GM18870 (cell line): ENCODE measurements around the gene RGS7.

Experiments used
- ATAC-seq: cut with Tn5 transposase; IDR thresholded peaks from one replicate; pipeline ENCODE4 v1.9.1; 2021; ENCODE audit warnings: moderate library complexity; ENCODE audit not compliant: unreplicated experiment

The RGS7 gene

GRCh38 chr1:241356519-241357365, at the start of gene RGS7:
Gene RGS7 (minus strand): TSS chr1:241357205.
- no peak for ATAC-seq

- ATAC-seq: no peak
Measured at GRCh38 chr1:241406421-241406820, 49.4 kb upstream of the RGS7 start.

GRCh38 chr1:241401156-241401555, 44.2 kb upstream of the RGS7 start:
- ATAC-seq: no peak

GRCh38 chr1:241396747-241397681, 40.0 kb upstream of the RGS7 start:
- ATAC-seq: no peak

GRCh38 chr1:241391926-241392710, 35.1 kb upstream of the RGS7 start:
- ATAC-seq: no peak

- ATAC-seq: no peak
Measured at GRCh38 chr1:241390526-241390925, 33.5 kb upstream of the RGS7 start.

- no peak for ATAC-seq
Measured at GRCh38 chr1:241389400-241389799, 32.4 kb upstream of the RGS7 start.

- no peak for ATAC-seq
Measured at GRCh38 chr1:241387216-241387615, 30.2 kb upstream of the RGS7 start.

GRCh38 chr1:241376701-241377100, 19.7 kb upstream of the RGS7 start:
- no peak for ATAC-seq

GRCh38 chr1:241375886-241376285, 18.9 kb upstream of the RGS7 start:
- ATAC-seq: no peak

- no peak for ATAC-seq
Measured at GRCh38 chr1:241366196-241366595, 9.2 kb upstream of the RGS7 start.

- ATAC-seq: no peak
Measured at GRCh38 chr1:241362350-241362749, 5.3 kb upstream of the RGS7 start.

- no peak for ATAC-seq
Measured at GRCh38 chr1:241357366-241358340, 648 bp upstream of the RGS7 start.

GRCh38 chr1:241356187-241356518, 852 bp downstream of the RGS7 start:
- no peak for ATAC-seq

GRCh38 chr1:241355311-241356010, 1.5 kb downstream of the RGS7 start:
- ATAC-seq: no peak

GRCh38 chr1:241352401-241352800, 4.6 kb downstream of the RGS7 start:
- no peak for ATAC-seq

GRCh38 chr1:241351841-241352240, 5.2 kb downstream of the RGS7 start:
- no peak for ATAC-seq

GRCh38 chr1:241343956-241344355, 13.0 kb downstream of the RGS7 start:
- no peak for ATAC-seq

GRCh38 chr1:241336335-241336734, 20.7 kb downstream of the RGS7 start:
- no peak for ATAC-seq
